NCI-H524 treated with DMSO at 0.1 percent for 48 hours (cell line): ENCODE measurements around the gene GNPAT.

Source experiments
- DNase-seq: peaks from one replicate; lab custom pipeline; 2025; lab: John Stamatoyannopoulos, UW

GNPAT gene

GRCh38 chr1:231242516-231243198 lies 1.6 kb downstream of the GNPAT start:
- DNase-seq, result no peak

DNA sequence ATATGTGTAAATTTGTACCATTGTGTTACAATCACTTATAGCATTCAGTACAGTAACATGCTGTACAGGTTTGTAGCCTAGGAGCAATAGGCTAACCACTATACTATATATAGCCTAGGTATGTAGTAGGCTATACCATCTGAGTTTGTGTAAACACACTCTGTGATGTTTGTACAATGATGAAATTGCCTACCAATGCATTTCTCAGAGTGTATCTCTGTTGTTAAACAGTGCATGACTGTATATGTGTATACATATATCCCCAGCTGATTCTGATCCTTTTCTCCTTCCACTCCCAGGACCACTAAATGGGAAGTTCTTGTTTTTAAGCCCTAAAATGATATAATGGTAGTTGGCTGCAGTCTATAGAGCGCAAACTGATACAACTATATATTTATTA lies 7.8 kb downstream of the GNPAT start:
- no peak for DNase-seq

- no peak for DNase-seq
Measured at GRCh38 chr1:231252336-231252735, 11.3 kb downstream of the GNPAT start.

DNA sequence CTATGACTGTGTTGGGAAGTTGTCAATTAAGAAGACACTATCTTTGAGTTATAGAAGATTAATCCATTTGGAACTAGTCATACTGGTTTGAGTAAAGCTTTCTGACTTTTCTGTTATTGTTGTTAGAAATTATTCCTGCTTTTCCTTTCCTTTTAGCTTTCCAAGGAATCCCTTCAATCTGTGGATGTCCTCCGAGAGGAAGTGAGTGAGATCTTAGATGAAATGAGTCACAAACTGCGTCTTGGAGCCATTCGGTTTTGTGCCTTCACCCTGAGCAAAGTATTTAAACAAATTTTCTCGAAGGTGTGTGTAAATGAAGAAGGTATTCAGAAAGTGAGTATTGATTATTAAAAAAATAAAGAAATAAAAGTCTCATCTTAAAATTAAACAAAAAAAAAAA lies 19.3 kb downstream of the GNPAT start:
- no peak for DNase-seq

DNA sequence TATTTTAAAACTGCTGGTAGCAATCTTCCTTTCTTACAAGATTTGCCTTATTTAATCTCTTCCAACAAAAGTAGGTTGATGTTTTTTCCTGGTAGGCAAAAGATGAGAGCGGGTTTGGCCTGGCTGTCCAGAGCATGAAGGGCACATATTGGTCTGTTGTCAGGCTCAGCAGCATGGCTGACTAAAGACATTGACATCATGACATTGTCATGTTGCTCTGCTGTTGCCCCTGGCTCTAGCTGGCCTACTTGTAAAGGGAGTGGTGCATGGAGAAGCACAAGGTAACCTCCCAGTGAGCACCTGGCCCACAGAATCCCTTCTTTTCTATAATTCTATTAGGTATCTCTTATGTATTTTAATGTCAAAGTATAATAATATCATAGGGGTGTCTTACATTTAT lies 23.6 kb downstream of the GNPAT start:
- no peak for DNase-seq

DNA sequence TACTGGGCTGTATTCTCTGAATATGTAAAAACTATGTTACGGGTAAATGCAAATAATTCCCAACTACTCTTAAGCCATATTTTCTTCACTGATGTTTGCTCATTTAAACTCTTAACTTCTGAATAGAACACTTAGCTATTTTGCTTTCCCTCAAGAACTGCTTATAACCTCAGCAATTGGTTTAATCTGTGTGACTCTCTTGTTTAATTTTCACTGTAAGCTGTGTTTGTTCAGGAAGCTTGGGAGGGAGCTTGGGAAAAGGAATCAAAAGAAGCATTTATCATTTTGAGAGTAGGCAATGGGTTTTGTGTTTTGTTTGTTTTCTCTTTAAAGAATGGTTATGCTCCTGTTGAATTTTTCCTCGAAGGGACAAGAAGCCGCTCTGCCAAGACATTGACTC lies 24.4 kb downstream of the GNPAT start:
- DNase-seq, result no peak

DNA sequence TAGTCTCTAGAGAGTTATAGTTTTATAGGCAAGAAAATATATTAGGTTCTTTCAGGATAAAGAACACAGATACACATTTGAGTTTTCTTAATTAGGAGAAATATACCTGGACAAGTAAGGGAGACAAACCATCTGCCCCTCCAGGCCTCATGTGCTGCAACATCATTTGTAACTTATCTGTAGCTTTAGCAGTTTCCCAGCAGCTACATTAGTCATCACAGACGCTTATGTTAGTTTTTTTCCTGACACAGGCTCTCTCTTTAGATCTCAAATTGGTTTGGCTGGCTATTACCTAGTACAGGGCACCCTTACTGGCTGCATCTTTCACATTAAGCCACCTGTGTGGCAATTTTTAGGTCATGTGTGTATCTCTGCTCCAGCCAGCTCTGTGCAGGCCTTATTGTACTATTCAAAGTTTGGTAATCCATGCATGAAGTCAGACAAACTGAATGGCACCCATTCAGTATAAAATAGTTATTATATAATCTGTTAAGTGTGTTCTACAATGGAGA lies 25.9 kb downstream of the GNPAT start:
- DNase-seq, result no peak

GRCh38 chr1:231272173-231272572 lies 31.2 kb downstream of the GNPAT start:
- DNase-seq, result no peak

- no peak for DNase-seq
Measured at GRCh38 chr1:231272880-231273279, 31.9 kb downstream of the GNPAT start.

DNA sequence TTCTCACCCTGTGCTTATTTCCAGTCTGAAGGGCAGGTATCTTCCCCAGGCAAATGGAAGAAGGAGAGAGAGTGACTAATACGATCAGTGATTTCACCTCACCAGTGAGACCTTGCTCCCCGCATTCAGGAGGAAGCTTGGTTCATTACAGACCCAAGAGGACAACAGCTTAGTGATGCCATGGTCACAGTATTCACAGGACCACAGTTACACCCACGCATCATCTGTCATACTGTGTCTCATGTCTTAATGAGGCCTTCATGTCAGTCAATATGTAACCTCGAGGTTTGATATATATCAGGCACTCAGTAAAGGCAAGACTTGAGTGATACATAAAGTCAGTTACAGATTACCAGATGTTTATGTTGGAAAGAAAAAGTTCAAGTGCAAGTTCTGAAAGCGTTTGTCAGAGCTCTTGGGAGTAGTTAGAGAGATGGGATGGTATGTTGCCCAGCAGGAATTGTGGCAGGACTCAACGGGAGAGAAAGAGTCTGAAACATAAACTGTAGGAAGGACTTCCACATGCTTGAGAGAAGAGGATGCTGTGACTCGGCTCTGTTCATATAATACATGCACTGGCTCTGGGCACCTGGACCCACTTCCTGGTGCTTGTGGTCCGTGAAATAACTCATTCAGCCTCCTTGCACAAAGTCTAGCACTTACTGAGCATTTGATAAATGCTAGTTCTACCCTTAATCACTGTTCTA lies 33.3 kb downstream of the GNPAT start:
- DNase-seq, result no peak

GRCh38 chr1:231278100-231278790 lies 37.2 kb downstream of the GNPAT start:
- DNase-seq, result no peak

DNA sequence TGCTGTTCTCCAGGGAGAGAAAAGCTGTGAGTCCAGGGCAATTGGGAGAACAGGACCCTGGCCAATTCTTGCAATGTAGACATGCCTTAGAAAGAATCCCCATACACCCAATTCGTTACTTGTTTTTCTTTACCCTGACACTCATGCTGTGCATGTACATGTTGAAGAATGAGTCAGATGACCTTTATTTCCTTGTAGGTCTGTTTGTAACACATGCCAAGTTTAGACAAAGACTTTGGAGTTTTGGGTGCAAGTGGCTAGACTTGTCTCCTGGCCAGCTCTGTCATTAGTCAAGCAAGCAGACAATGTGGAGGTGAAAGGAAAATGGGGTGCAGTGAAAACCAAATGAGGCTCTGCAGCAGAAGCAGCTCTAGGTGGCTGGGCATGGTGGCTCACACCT lies 38.1 kb downstream of the GNPAT start:
- no peak for DNase-seq

GRCh38 chr1:231279683-231280082 lies 38.7 kb downstream of the GNPAT start:
- no peak for DNase-seq

GRCh38 chr1:231284441-231284840 lies 43.4 kb downstream of the GNPAT start:
- DNase-seq, result no peak

- no peak for DNase-seq
Measured at GRCh38 chr1:231286603-231287002, 45.6 kb downstream of the GNPAT start.

GRCh38 chr1:231295938-231296337 lies 54.9 kb downstream of the GNPAT start:
- peak; percentile 50 for DNase-seq

DNA sequence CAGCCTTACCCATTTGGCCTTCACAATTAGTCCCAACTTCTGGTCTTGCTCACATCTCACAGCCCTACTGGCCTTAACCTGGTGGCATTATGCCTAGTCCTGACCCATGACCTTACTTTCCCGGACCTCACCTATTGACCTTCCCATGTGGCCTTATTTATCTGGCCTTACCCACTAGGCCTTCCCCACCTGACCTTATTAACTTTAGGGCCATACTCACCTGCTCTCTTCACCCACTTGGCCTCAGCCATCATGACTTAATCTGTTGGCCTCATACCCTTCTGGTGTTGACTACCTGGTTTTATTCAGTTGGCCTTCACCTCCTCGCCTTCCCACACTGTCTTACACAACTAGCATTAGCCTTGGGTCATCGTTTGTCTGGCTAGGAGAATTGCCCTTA lies 61.0 kb downstream of the GNPAT start:
- DNase-seq, result no peak

DNA sequence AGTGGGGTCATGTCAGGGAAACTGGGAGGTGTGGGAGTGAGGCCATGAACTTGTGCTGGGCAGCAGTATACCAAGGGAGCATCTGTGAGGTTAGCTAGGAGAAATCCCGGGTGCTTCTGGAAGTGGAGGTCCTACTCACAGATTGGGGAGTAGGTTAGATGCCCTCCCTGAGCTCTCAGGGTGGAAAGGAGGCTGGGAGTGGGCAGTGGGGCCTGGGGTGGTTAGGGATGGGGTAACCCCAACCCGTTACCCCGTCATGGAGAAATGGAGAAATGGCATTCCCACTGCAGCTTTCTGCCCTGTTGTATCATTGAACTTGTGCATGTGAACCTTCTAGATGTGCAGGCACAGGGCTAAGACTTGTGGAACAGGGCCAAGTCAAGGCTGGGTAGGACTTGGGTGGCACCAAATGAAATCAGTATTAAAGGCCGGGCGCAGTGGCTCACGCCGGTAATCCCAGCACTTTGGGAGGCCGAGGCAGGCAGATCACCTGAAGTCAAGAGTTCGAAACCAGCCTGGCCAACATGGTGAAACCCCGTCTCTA lies 69.5 kb downstream of the GNPAT start:
- no peak for DNase-seq

GRCh38 chr1:231311720-231312431 lies 70.9 kb downstream of the GNPAT start:
- DNase-seq, result no peak

- DNase-seq, result no peak
Measured at GRCh38 chr1:231312432-231312788, 71.4 kb downstream of the GNPAT start.

DNA sequence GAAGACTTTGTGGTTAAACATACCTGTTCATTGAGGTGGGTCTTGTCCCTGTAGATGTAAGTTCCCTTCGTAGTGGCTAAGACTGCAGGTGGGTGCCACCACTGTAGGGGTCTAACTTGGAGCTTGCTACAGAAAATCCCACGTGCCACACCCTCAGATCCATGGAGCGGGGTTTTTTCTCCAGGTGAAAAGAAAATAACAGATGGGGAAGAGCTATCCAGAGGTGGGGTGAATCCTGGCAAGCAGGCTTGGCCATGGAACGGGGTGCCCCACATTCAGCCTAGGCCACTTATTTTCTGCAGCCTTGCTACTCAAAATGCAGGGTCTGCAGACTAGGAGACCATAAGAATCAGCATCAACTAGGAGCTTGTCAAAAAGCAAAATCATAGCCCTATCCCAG lies 72.6 kb downstream of the GNPAT start:
- DNase-seq, result no peak

DNA sequence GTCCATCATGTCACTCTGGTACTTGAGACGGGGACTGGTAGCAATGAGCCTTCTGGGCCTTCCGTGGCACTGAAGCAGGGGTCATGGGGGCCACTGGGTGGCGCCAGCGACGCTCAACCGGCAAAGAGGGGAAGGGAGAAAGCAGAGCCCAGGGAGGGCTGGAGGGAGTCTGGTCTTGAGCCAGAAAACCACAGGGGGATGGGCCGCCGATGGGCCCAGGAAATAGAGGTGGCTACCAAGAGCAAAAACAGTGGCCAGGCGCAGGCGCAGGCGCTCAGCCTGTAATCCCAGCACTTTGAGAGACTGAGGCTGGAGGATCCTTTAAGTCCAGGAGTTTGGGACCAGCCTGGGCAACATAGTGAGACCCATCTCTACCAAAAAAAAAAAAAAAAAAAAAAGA lies 74.9 kb downstream of the GNPAT start:
- DNase-seq, result no peak
